Esophagus muscularis mucosa (tissue), 3 donors: ENCODE data around the gene HMGA1.

Experiments used
- POLR2A ChIP-seq: fragments of 450-650 bp; IDR thresholded peaks from one replicate; pipeline ENCODE4 v1.6.1; 2017; ENCODE audit warnings: antibody characterized with exemption, moderate library complexity, mild to moderate bottlenecking, low read depth
- POLR2AphosphoS5 ChIP-seq, 2 donors: sonication (generic); formaldehyde crosslinking; IDR thresholded peaks; one replicate each; pipeline ENCODE4 v1.6.1; 2017; ENCODE audit warnings: antibody characterized with exemption in 2 of 2
- TF ChIP-seq, protein P1 (sequence below), 3 experiments: fragments of 200-600 bp in 2 of 3; fragments of 450-650 bp in 1 of 3; sonication (generic) in 2 of 3; IDR thresholded peaks; one replicate each; pipeline ENCODE4 v1.5.1; 2017 to 2019; ENCODE audit warnings: antibody characterized with exemption in 3 of 3, mild to moderate bottlenecking in 2 of 3, moderate library complexity in 1 of 3

DNA sequence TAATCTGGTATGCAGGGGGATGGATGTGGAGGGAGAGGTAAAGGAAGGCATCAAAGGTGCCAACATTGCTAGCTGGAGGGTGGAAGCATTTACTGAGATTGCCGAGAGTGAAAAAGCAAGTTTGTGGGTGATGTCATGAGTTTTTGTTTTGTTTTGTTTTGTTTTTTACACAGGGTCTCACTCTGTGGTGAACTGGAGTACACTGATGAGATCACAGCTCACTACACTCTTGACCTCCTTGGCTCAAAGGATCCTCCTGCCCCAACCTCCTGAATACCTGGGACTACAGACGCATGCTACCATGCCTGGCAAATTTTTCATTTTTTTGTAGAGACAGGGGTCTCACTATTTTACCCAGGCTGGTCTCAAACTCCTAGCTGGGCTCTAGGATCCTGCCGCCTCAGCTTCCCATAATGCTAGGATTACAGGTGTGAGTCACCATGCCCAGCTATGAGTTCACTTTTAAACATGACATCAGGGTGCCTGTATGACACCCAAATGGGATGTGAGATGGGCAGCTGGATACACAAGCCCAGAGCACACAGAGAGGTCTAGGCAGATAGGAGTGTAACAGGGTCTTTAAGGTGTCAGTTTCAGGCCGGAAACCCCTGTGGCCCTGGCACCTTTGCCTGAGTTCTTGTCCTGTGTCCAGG is 35.1 kb upstream of the HMGA1 start:
- TF ChIP-seq, protein P1, sequence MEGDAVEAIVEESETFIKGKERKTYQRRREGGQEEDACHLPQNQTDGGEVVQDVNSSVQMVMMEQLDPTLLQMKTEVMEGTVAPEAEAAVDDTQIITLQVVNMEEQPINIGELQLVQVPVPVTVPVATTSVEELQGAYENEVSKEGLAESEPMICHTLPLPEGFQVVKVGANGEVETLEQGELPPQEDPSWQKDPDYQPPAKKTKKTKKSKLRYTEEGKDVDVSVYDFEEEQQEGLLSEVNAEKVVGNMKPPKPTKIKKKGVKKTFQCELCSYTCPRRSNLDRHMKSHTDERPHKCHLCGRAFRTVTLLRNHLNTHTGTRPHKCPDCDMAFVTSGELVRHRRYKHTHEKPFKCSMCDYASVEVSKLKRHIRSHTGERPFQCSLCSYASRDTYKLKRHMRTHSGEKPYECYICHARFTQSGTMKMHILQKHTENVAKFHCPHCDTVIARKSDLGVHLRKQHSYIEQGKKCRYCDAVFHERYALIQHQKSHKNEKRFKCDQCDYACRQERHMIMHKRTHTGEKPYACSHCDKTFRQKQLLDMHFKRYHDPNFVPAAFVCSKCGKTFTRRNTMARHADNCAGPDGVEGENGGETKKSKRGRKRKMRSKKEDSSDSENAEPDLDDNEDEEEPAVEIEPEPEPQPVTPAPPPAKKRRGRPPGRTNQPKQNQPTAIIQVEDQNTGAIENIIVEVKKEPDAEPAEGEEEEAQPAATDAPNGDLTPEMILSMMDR (IDR thresholded peaks at IDR 0.05), result no peak
- no peak for TF ChIP-seq POLR2AphosphoS5 (IDR thresholded peaks at IDR 0.05)
- no peak for TF ChIP-seq POLR2A
